ENCODE data around the gene CCNYL1.
"Not testable (repeated sequence)": the region's sequence is repeated elsewhere in the genome, so short reads cannot be mapped to it uniquely, and the experiment has no call there.

GRCh38 chr2:207719655-207720054, 8.2 kb downstream of the CCNYL1 start:
- TF ChIP-seq CTCF (IDR thresholded peaks at IDR 0.05; ENCODE audit: poor library complexity, severe bottlenecking); POLR2AphosphoS5 (IDR thresholded peaks at IDR 0.05); SMC3 (conservative IDR thresholded peaks at IDR 0.05; ENCODE audit: poor library complexity); EP300 (conservative IDR thresholded peaks at IDR 0.05; ENCODE audit: poor library complexity, severe bottlenecking): not testable (repeated sequence)

All from neural cell (in vitro differentiated cells).